ENCODE measurements around the gene ST6GALNAC5.

GRCh38 chr1:76940571-76941335 lies 73.5 kb downstream of the ST6GALNAC5 start:
- TF ChIP-seq CTCF (conservative IDR thresholded peaks at IDR 0.05; ENCODE audit: low read depth in 2 of 2) (no peak), EZH2phosphoT487 (IDR thresholded peaks at IDR 0.05; ENCODE audit: unreplicated experiment) (no peak), JUNB (IDR thresholded peaks at IDR 0.05; ENCODE audit: unreplicated experiment) (no peak), REST (IDR thresholded peaks at IDR 0.05; ENCODE audit: unreplicated experiment) (no peak), POLR2AphosphoS5 (IDR thresholded peaks at IDR 0.05; ENCODE audit: low read depth) (no peak), STAT1 (IDR thresholded peaks at IDR 0.05; ENCODE audit: unreplicated experiment) (no peak), EZH2 (IDR thresholded peaks at IDR 0.05; ENCODE audit: low read depth, unreplicated experiment) (no peak)
